PC-3 (cell line): Measurements from ENCODE around the gene SAPCD1.
A peak's percentile ranks its signal among the peaks of the same experiment; 100 is the strongest.

Experiments used
- EZH2 ChIP-seq: fragments of 300-600 bp; sonication (generic); IDR thresholded peaks from one replicate; pipeline ENCODE4 v1.6.1; 2017; ENCODE audit warnings: antibody characterized with exemption, mild to moderate bottlenecking, low read length; ENCODE audit not compliant: unreplicated experiment
- EZH2phosphoT487 ChIP-seq: fragments of 300-600 bp; sonication (generic); IDR thresholded peaks from 2 replicates; pipeline ENCODE4 v1.6.1; 2018; ENCODE audit warnings: mild to moderate bottlenecking, antibody characterized with exemption, low read length, borderline replicate concordance
- TF ChIP-seq, protein P1 (sequence below): fragments of 300-600 bp; sonication (generic); conservative IDR thresholded peaks from 2 replicates; pipeline ENCODE4 v1.5.1; 2017; ENCODE audit warnings: antibody characterized with exemption, low read depth, mild to moderate bottlenecking, low read length

DNA sequence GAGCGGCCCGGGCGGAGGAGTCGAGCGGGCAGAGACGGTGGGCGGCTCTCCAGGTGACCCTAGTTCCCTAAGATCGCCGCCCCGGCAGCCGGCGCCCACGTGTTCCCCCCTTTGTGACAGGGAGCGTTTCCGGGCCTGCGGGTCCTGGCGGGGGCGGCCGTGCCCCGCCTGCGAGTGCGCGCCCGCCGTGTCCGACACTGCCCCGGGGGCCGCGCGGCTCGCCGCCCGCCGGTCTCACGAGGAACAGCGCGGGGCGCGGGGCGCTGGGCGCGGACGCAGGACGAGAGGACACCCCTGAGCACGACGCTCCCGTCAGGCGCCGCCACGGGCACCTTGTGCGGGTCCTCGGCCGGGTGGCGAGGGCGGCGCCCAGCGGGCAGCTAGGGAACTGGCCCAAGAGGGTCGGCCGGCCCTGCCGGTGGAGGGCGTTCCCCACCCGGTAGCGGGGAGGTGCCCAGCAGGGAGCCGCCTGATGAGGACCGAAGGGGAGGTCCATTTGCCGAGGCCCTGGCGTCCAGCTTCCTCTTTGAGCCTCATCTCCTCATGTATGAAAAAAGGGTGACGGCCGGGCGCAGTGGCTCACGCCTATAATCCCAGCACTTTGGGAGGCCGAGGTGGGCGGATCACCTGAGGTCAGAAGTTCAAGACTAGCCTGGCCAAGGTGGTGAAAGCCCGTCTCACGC is 33.3 kb downstream of the SAPCD1 start, which contains the start of gene VARS1:
- TF ChIP-seq, protein P1, sequence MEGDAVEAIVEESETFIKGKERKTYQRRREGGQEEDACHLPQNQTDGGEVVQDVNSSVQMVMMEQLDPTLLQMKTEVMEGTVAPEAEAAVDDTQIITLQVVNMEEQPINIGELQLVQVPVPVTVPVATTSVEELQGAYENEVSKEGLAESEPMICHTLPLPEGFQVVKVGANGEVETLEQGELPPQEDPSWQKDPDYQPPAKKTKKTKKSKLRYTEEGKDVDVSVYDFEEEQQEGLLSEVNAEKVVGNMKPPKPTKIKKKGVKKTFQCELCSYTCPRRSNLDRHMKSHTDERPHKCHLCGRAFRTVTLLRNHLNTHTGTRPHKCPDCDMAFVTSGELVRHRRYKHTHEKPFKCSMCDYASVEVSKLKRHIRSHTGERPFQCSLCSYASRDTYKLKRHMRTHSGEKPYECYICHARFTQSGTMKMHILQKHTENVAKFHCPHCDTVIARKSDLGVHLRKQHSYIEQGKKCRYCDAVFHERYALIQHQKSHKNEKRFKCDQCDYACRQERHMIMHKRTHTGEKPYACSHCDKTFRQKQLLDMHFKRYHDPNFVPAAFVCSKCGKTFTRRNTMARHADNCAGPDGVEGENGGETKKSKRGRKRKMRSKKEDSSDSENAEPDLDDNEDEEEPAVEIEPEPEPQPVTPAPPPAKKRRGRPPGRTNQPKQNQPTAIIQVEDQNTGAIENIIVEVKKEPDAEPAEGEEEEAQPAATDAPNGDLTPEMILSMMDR = peak; percentile 70
- TF ChIP-seq EZH2phosphoT487 (no peak), EZH2 (no peak)
